ENCODE measurements around the gene CDH18. TPM values are rescaled to one million over a fixed set of nuclear protein-coding genes. Genes with fewer than 3 reads are reported as not detected.

CDH18 gene
- total RNA-seq, 1 experiment from 2014 or later, result 0.86 TPM

- no peaks in the 10 kb centered on the region for H3K36me3 Mint-ChIP-seq (ENCODE audit: insufficient read depth, unreplicated experiment)
- no peak for DNase-seq
- intact Hi-C loops (cut with micrococcal nuclease; ENCODE audit: unreplicated experiment), result no loop called here
- ChIA-PET CTCF (no interaction called here), POLR2A (no interaction called here)
- H3K9me3 ChIP-seq, result no peaks in the 10 kb centered on the region
- H3K4me3 Mint-ChIP-seq (ENCODE audit: unreplicated experiment), result no peak overlapping the region
- H3K27me3 Mint-ChIP-seq (ENCODE audit: insufficient read depth, unreplicated experiment), result peaks cover 3% of the 10 kb centered on the region
- no peaks in the 10 kb centered on the region for H3K4me1 Mint-ChIP-seq (ENCODE audit: low read depth, unreplicated experiment)
- no peaks in the 10 kb centered on the region for H3K36me3 ChIP-seq (ENCODE audit: control insufficient read depth, insufficient read depth, low read length)
- no peak overlapping the region for H3K4me3 ChIP-seq (ENCODE audit: low read depth, low read length)
- H3K27me3 ChIP-seq (replicated peaks; ENCODE audit: control insufficient read depth, insufficient read depth, low read length), result no peaks in the 10 kb centered on the region
- no TSS peak for BruUV-seq (replicated peaks)
- no peaks in the 10 kb centered on the region for H3K9me3 Mint-ChIP-seq (ENCODE audit: unreplicated experiment)
- TF ChIP-seq, protein P1, sequence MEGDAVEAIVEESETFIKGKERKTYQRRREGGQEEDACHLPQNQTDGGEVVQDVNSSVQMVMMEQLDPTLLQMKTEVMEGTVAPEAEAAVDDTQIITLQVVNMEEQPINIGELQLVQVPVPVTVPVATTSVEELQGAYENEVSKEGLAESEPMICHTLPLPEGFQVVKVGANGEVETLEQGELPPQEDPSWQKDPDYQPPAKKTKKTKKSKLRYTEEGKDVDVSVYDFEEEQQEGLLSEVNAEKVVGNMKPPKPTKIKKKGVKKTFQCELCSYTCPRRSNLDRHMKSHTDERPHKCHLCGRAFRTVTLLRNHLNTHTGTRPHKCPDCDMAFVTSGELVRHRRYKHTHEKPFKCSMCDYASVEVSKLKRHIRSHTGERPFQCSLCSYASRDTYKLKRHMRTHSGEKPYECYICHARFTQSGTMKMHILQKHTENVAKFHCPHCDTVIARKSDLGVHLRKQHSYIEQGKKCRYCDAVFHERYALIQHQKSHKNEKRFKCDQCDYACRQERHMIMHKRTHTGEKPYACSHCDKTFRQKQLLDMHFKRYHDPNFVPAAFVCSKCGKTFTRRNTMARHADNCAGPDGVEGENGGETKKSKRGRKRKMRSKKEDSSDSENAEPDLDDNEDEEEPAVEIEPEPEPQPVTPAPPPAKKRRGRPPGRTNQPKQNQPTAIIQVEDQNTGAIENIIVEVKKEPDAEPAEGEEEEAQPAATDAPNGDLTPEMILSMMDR (IDR thresholded peaks at IDR 0.05; ENCODE audit: insufficient read depth in 1 of 2, low read depth in 1 of 2, low read length in 1 of 2, severe bottlenecking in 1 of 2, unreplicated experiment in 1 of 2), result no peak
- no peak overlapping the region for H3K27ac Mint-ChIP-seq (ENCODE audit: unreplicated experiment)
- no peaks in the 10 kb centered on the region for H3K4me1 ChIP-seq
Observed at GRCh38 chr5:19497229-19497815, 490.7 kb downstream of the CDH18 start.

GRCh38 chr5:19496056-19496455 is 491.9 kb downstream of the CDH18 start:
- no peak overlapping the region for H3K4me3 Mint-ChIP-seq (ENCODE audit: unreplicated experiment)
- H3K9me3 Mint-ChIP-seq (ENCODE audit: unreplicated experiment), result no peaks in the 10 kb centered on the region
- intact Hi-C loops (cut with micrococcal nuclease; ENCODE audit: unreplicated experiment), result no loop called here
- H3K4me1 Mint-ChIP-seq (ENCODE audit: low read depth, unreplicated experiment), result no peaks in the 10 kb centered on the region
- Histone ChIP-seq H3K4me1 (no peaks in the 10 kb centered on the region), H3K4me3 (ENCODE audit: low read depth, low read length) (no peak overlapping the region), H3K9me3 (no peaks in the 10 kb centered on the region), H3K27me3 (replicated peaks; ENCODE audit: control insufficient read depth, insufficient read depth, low read length) (no peaks in the 10 kb centered on the region), H3K36me3 (ENCODE audit: control insufficient read depth, insufficient read depth, low read length) (no peaks in the 10 kb centered on the region)
- CTCF ChIA-PET, result no interaction called here
- H3K27ac Mint-ChIP-seq (ENCODE audit: unreplicated experiment), result no peak overlapping the region
- POLR2A ChIA-PET, result no interaction called here
- BruUV-seq (replicated peaks), result no TSS peak
- no peak for DNase-seq
- no peaks in the 10 kb centered on the region for H3K36me3 Mint-ChIP-seq (ENCODE audit: insufficient read depth, unreplicated experiment)
- TF ChIP-seq, protein P1 (IDR thresholded peaks at IDR 0.05; ENCODE audit: insufficient read depth in 1 of 2, low read depth in 1 of 2, low read length in 1 of 2, severe bottlenecking in 1 of 2, unreplicated experiment in 1 of 2), result no peak
- peaks cover 3% of the 10 kb centered on the region for H3K27me3 Mint-ChIP-seq (ENCODE audit: insufficient read depth, unreplicated experiment)

DNA sequence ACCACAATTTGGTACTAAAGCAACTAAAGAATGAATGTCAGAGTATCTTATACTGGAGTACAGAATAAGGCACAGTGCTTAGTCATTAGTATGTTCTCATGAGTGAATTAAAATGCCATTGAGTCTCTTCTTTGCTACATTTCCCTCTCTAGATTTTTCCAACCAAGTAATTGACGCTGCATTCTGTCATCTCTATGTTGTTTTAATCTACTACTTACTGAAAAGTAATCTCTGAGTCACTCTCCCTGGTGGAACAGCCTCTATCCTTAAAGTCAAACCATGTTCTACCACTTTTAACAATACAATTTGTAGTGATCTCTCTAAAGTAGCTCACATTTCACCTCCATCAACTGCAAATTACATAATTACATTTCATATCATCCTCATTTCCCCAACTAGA is 495.1 kb downstream of the CDH18 start:
- Histone ChIP-seq H3K36me3 (ENCODE audit: control insufficient read depth, insufficient read depth, low read length) (no peaks in the 10 kb centered on the region), H3K4me1 (no peaks in the 10 kb centered on the region), H3K9me3 (no peaks in the 10 kb centered on the region), H3K4me3 (ENCODE audit: low read depth, low read length) (no peak overlapping the region), H3K27me3 (replicated peaks; ENCODE audit: control insufficient read depth, insufficient read depth, low read length) (no peaks in the 10 kb centered on the region)
- Mint-ChIP-seq H3K4me1 (ENCODE audit: low read depth, unreplicated experiment) (no peaks in the 10 kb centered on the region), H3K27ac (ENCODE audit: unreplicated experiment) (no peak overlapping the region), H3K27me3 (ENCODE audit: insufficient read depth, unreplicated experiment) (peaks cover 3% of the 10 kb centered on the region), H3K36me3 (ENCODE audit: insufficient read depth, unreplicated experiment) (no peaks in the 10 kb centered on the region), H3K4me3 (ENCODE audit: unreplicated experiment) (no peak overlapping the region), H3K9me3 (ENCODE audit: unreplicated experiment) (no peaks in the 10 kb centered on the region)
- POLR2A ChIA-PET, result no interaction called here
- CTCF ChIA-PET, result no interaction called here
- DNase-seq, result no peak
- TF ChIP-seq, protein P1 (IDR thresholded peaks at IDR 0.05; ENCODE audit: insufficient read depth in 1 of 2, low read depth in 1 of 2, low read length in 1 of 2, severe bottlenecking in 1 of 2, unreplicated experiment in 1 of 2), result no peak
- no TSS peak for BruUV-seq (replicated peaks)
- intact Hi-C loops (cut with micrococcal nuclease; ENCODE audit: unreplicated experiment), result no loop called here
